HepG2 (cell line): ENCODE measurements around the gene TAF6. TPM values are rescaled to one million over a fixed set of nuclear protein-coding genes. Genes with fewer than 3 reads are reported as not detected.

Source experiments
- ATAC-seq: fragments of 200-7000 bp; cut with Tn5 transposase; 3 replicates; pipeline ENCODE4 v1.9.1; 2020; ENCODE audit warnings: mild to moderate bottlenecking, moderate library complexity
- BruUV-seq: library from RNA; stranded (reverse); fragments of 400-500 nt; replicated peaks from 2 replicates; lab custom pipeline; 2021; lab: Mats Ljungman, UMichigan
- CTCF ChIA-PET: fragments of 300-600 bp; formaldehyde crosslinking; extraction: SDS; loops from one replicate; lab custom pipeline; 2021; ENCODE audit warnings: low total read pairs, inconsistent platforms, low intra/inter-chr PET ratio; lab: Yijun Ruan, JAX
- POLR2A ChIA-PET: fragments of 350-600 bp; sonication (Branson Sonifier 250); formaldehyde crosslinking; loops from one replicate; lab custom pipeline; 2020; ENCODE audit warnings: antibody characterized with exemption, inconsistent platforms; lab: Yijun Ruan, JAX
- DNase-seq: peaks from one replicate; pipeline ENCODE4 v3.0.0-alpha.2; 2015; ENCODE audit warnings: low spot score
- FAIRE-seq: peaks from 3 replicates; lab custom pipeline; 2011; peaks lifted over from hg19 to GRCh38; lab: Jason Lieb, UNC
- H2AFZ ChIP-seq: one replicate; pipeline ENCODE4 v1.6.1; 2011; ENCODE audit warnings: low read length, inconsistent platforms
- H3K27ac ChIP-seq: fragments of 300-600 bp; 3 replicates; pipeline ENCODE4 v1.8.0; 2011; ENCODE audit warnings: mixed run types, mild to moderate bottlenecking, mixed read lengths, low read length, inconsistent platforms; ENCODE audit not compliant: insufficient read depth; ENCODE audit errors: extremely low read length
- H3K27me3 ChIP-seq, 2 experiments: fragments of 200-600 bp in 1 of 2; 2 replicates in 1 of 2; 3 replicates in 1 of 2; pipeline versions ENCODE4 v1.6.0 to v1.8.0; 2011; ENCODE audit warnings: low read length in 2 of 2, mild to moderate bottlenecking in 2 of 2, moderate library complexity in 2 of 2, inconsistent platforms in 1 of 2; ENCODE audit not compliant: insufficient read depth in 2 of 2, control insufficient read depth in 1 of 2
- H3K36me3 ChIP-seq, 2 experiments: fragments of 200-600 bp in 1 of 2; replicated peaks in 1 of 2; 2 replicates in 1 of 2; 3 replicates in 1 of 2; pipeline versions ENCODE4 v1.5.1 to v1.8.0; 2011; ENCODE audit warnings: low read length in 2 of 2, inconsistent platforms in 1 of 2; ENCODE audit not compliant: insufficient read depth in 2 of 2, control insufficient read depth in 1 of 2
- H3K4me1 ChIP-seq: 2 replicates; pipeline ENCODE4 v1.5.1; 2012; ENCODE audit warnings: low read length, inconsistent platforms; ENCODE audit not compliant: insufficient read depth
- H3K4me2 ChIP-seq: 2 replicates; pipeline ENCODE4 v1.6.0; 2011; ENCODE audit warnings: low read depth, low read length, inconsistent platforms
- H3K4me3 ChIP-seq, 3 experiments: fragments of 200-600 bp in 1 of 3; sonication (generic), shearing (Covaris generic) in 1 of 3; replicated peaks in 1 of 3; 2 replicates each; pipeline ENCODE4 v1.5.1; 2011 to 2016; ENCODE audit warnings: low read length in 3 of 3, inconsistent platforms in 2 of 3, low read depth in 2 of 3, mild to moderate bottlenecking in 2 of 3, control low read depth in 1 of 3, mixed read lengths in 1 of 3; ENCODE audit not compliant: insufficient read depth in 1 of 3
- H3K79me2 ChIP-seq: one replicate; pipeline ENCODE4 v1.6.1; 2011; ENCODE audit warnings: low read length, inconsistent platforms; ENCODE audit not compliant: insufficient read depth
- H3K9ac ChIP-seq: 2 replicates; pipeline ENCODE4 v1.6.0; 2011; ENCODE audit warnings: mild to moderate bottlenecking, low read depth, low read length, inconsistent platforms; ENCODE audit not compliant: insufficient read depth
- H3K9me3 ChIP-seq: 2 replicates; pipeline ENCODE4 v1.5.1; 2012; ENCODE audit warnings: mild to moderate bottlenecking, low read length
- H4K20me1 ChIP-seq: 2 replicates; pipeline ENCODE4 v1.6.0; 2011; ENCODE audit warnings: inconsistent platforms, mild to moderate bottlenecking, low read length, moderate library complexity; ENCODE audit not compliant: insufficient read depth
- DR1 ChIP-seq: sonication (generic); formaldehyde crosslinking; IDR thresholded peaks from 2 replicates; pipeline ENCODE4 v1.8.0; 2021; ENCODE audit warnings: mild to moderate bottlenecking, missing genetic modification reagents, inconsistent platforms
- ZNF274 ChIP-seq: sonication (generic); formaldehyde crosslinking; IDR thresholded peaks from 2 replicates; pipeline ENCODE4 v1.5.1; 2020; ENCODE audit warnings: mild to moderate bottlenecking, missing genetic modification reagents
- ZNF337 ChIP-seq: sonication (generic); formaldehyde crosslinking; IDR thresholded peaks from 2 replicates; pipeline ENCODE4 v1.5.1; 2020; ENCODE audit warnings: missing genetic modification reagents, low read depth, mild to moderate bottlenecking, borderline replicate concordance
- WGBS: methylation state at CpG from one replicate; pipeline ENCODE4 v1.1.6; 2017; ENCODE audit warnings: low lambda C conversion rate; 5-methylcytosine and 5-hydroxymethylcytosine counted together
- in situ Hi-C: cut with HindIII; loops from 2 replicates; pipeline ENCODE4 v1.10.0; 2017; ENCODE audit warnings: low pct_unique_long_range_greater_than_20kb; ENCODE audit not compliant: extremely low pct_ligation_motif_present
- intact Hi-C: fragments of 100-400 bp; cut with micrococcal nuclease; formaldehyde crosslinking; loops from one replicate; pipeline ENCODE4 v1.10.0; 2022; ENCODE audit not compliant: unreplicated experiment
- polyA plus RNA-seq, 8 experiments: library from polyadenylated mRNA; depleted of rRNA in 3 of 8; stranded (reverse) in 7 of 8; unstranded in 1 of 8; fragments of >200 nt; fragmentation: Illumina TruSeq in 4 of 8; extraction: Trizol in 4 of 8; gene quantifications; 2 replicates each; pipeline versions ENCODE4 v1.2.1 to v1.2.3, GENCODE V29; 2011 to 2016; ENCODE audit warnings: low read depth in 4 of 8, missing spikeins in 1 of 8, mixed read lengths in 1 of 8; ENCODE audit not compliant: insufficient read depth in 1 of 8
- total RNA-seq, 5 experiments: library from RNA; depleted of rRNA; stranded (reverse); fragments of >200 nt; fragmentation: Illumina TruSeq; extraction: Trizol; gene quantifications; 2 replicates each; pipeline ENCODE4 v1.2.3, GENCODE V29; 2016; ENCODE audit warnings: low read depth in 1 of 5
- TF ChIP-seq, protein P1 (sequence below): sonication (generic); formaldehyde crosslinking; conservative IDR thresholded peaks from 2 replicates; pipeline ENCODE4 v1.4.0; 2020; ENCODE audit warnings: mild to moderate bottlenecking, missing genetic modification reagents, moderate library complexity

Gene TAF6
- total and polyA plus RNA-seq, 2 of the 13 experiments (the other 11 are each of a cell fraction or from before 2014, with no cell fraction given), result 12.9 to 18.8 TPM

DNA sequence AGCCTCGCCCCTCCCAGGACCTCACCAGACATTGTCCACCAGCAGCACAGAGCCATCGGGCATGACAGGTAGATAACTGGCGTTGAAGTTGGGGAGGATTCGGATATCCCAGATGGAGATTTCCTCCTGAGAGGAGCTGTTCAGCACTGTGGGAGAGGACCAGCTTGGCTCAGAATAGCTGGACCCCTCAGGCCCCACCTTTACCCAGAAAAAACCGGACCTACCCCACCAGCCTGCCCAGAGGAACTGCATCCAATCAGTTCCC lies 37.8 kb upstream of the TAF6 start:
- no peak for DNase-seq
- CTCF ChIA-PET, result no interaction called here
- H3K79me2 ChIP-seq, result peaks cover 2% of the 10 kb centered on the region
- BruUV-seq, result no TSS peak
- intact Hi-C loops, result no loop called here
- H3K27ac ChIP-seq, result peak overlapping the region; percentile 80
- no peak overlapping the region for H2AFZ ChIP-seq
- peaks cover 6% of the 10 kb centered on the region; the same call in 1 of the 2 replicates for H4K20me1 ChIP-seq
- no peaks in the 10 kb centered on the region for H3K9me3 ChIP-seq
- ATAC-seq, result no peak
- peak overlapping the region in 1 of 3 experiments; percentile 92; a peak in 3 of 6 replicates for H3K4me3 ChIP-seq
- WGBS, result 94% methylated on average over 3 of the region's 5 CpGs
- H3K4me2 ChIP-seq, result peak overlapping the region; percentile 75
- TF ChIP-seq ZNF274 (CRISPR knock-in tag) (0 out of 2 replicates have a peak, but pooled peaks have one; percentile 40), ZNF337 (CRISPR knock-in tag) (0 out of 2 replicates have a peak, but pooled peaks have one; percentile 19), DR1 (CRISPR knock-in tag) (0 out of 2 replicates have a peak, but pooled peaks have one; percentile 8)
- TF ChIP-seq, protein P1, sequence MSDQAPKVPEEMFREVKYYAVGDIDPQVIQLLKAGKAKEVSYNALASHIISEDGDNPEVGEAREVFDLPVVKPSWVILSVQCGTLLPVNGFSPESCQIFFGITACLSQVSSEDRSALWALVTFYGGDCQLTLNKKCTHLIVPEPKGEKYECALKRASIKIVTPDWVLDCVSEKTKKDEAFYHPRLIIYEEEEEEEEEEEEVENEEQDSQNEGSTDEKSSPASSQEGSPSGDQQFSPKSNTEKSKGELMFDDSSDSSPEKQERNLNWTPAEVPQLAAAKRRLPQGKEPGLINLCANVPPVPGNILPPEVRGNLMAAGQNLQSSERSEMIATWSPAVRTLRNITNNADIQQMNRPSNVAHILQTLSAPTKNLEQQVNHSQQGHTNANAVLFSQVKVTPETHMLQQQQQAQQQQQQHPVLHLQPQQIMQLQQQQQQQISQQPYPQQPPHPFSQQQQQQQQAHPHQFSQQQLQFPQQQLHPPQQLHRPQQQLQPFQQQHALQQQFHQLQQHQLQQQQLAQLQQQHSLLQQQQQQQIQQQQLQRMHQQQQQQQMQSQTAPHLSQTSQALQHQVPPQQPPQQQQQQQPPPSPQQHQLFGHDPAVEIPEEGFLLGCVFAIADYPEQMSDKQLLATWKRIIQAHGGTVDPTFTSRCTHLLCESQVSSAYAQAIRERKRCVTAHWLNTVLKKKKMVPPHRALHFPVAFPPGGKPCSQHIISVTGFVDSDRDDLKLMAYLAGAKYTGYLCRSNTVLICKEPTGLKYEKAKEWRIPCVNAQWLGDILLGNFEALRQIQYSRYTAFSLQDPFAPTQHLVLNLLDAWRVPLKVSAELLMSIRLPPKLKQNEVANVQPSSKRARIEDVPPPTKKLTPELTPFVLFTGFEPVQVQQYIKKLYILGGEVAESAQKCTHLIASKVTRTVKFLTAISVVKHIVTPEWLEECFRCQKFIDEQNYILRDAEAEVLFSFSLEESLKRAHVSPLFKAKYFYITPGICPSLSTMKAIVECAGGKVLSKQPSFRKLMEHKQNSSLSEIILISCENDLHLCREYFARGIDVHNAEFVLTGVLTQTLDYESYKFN (CRISPR knock-in tag), result no peak
- TF ChIP-seq, all 625 proteins: peak for 3
- H3K36me3 ChIP-seq, result peaks cover 6 to 24% of the 10 kb centered on the region in 2 experiments
- FAIRE-seq, result no peak
- peaks cover 62% of the 10 kb centered on the region for H3K4me1 ChIP-seq
- peak overlapping the region; percentile 90; the same call in 1 of the 2 replicates for H3K9ac ChIP-seq
- POLR2A ChIA-PET, result interaction anchor here (1.6 to 2.1 kb wide), 3 partner anchors 8 to 57 kb away, joined by 3 to 25 read pairs (median 5); partner anchors contain the start of gene LAMTOR4
- in situ Hi-C loops, result no loop called here
- peaks cover 0 to 7% of the 10 kb centered on the region in 2 experiments; a peak in 1 of 5 replicates for H3K27me3 ChIP-seq
